Measurements from ENCODE around the gene KRT27. TPM values are rescaled to one million over a fixed set of nuclear protein-coding genes. Genes with fewer than 3 reads are reported as not detected.

KRT27 gene
- total RNA-seq, result not detected in 2 replicates

DNA sequence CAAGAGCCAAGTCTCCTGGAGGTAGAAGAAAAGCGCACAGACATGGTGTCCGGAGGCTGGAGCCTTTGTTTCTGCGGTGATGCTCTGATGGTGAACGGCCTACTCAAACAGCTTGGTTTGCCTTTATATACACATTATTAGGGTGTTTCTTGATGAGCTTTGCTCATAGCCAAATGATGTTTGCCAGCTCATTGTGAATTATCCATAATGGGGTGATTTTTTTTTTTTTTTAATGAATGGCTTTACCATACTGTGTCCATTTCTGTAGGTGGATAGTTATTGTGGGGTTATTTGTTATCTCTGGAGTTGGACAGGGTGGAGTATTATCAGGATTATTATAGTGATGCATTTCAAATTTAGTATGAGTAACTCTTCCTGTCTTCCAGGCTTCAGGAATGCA is at the start of gene KRT27:
TSS of gene KRT27 (minus strand) at position 101 of the 400 bp plus-strand sequence. CDS start at position 44, 57 bp downstream.

GRCh38 chr17:40822132-40822812 is 39.9 kb upstream of the KRT27 start, which contains the start of gene KRT10:
Gene KRT10 (minus strand): TSS chr17:40822614. CDS start chr17:40822585, 29 bp downstream.

GRCh38 chr17:40799859-40800258 is 17.5 kb upstream of the KRT27 start, which contains the start of gene KRT28:
Gene KRT28 (minus strand): TSS chr17:40799959. CDS start chr17:40799893, 66 bp downstream.

GRCh38 chr17:40772101-40772500 is 10.2 kb downstream of the KRT27 start, which contains the start of gene KRT26:
Gene KRT26 (minus strand): TSS chr17:40772201. CDS start chr17:40772113, 88 bp downstream.

GRCh38 chr17:40755231-40755630 is 27.1 kb downstream of the KRT27 start, which contains the start of gene KRT25:
Gene KRT25 (minus strand): TSS chr17:40755331. CDS start chr17:40755271, 60 bp downstream.

Other genes with a start within 250 kb of the KRT27 start
- under 0.01 and 0.09 TPM in 2 replicates for gene CCR7, start 217.1 kb downstream of the KRT27 start, total RNA-seq
- 76.9 and 81.0 TPM in 2 replicates for gene SMARCE1, start 134.7 kb downstream of the KRT27 start, total RNA-seq
- 0.09 TPM in 1 of 2 replicates, not detected in the other for gene KRT222, start 117.4 kb downstream of the KRT27 start, total RNA-seq
- gene KRT24, start 78.8 kb downstream of the KRT27 start, total RNA-seq, result not detected in 2 replicates
- not detected in 2 replicates for gene KRT25, start 27.2 kb downstream of the KRT27 start, total RNA-seq
- not detected in 2 replicates for gene KRT26, start 10.3 kb downstream of the KRT27 start, total RNA-seq
- gene KRT28, start 17.4 kb upstream of the KRT27 start, total RNA-seq, result not detected in 2 replicates
- 1.9 and 2.4 TPM in 2 replicates for gene KRT10, start 40.1 kb upstream of the KRT27 start, total RNA-seq
- not detected in 2 replicates for gene KRT12, start 84.7 kb upstream of the KRT27 start, total RNA-seq
- gene KRT20, start 102.7 kb upstream of the KRT27 start, total RNA-seq, result not detected in 2 replicates
- under 0.01 and 0.46 TPM in 2 replicates for gene KRT23, start 155.1 kb upstream of the KRT27 start, total RNA-seq
- gene KRT39, start 184.4 kb upstream of the KRT27 start, total RNA-seq, result not detected in 2 replicates
- not detected in 2 replicates for gene KRT40, start 201.8 kb upstream of the KRT27 start, total RNA-seq
- gene KRTAP3-3, start 211.6 kb upstream of the KRT27 start, total RNA-seq, result not detected in 2 replicates
- not detected in 2 replicates for gene KRTAP3-2, start 217.4 kb upstream of the KRT27 start, total RNA-seq
- gene KRTAP3-1, start 226.6 kb upstream of the KRT27 start, total RNA-seq, result not detected in 2 replicates
- 0.57 and 0.83 TPM in 2 replicates for gene KRTAP1-5, start 244.7 kb upstream of the KRT27 start, total RNA-seq
- gene KRTAP1-4, start 247.6 kb upstream of the KRT27 start, total RNA-seq, result not detected in 2 replicates